Measurements from ENCODE around the gene TMEM201. TPM values are rescaled to one million over a fixed set of nuclear protein-coding genes. Genes with fewer than 3 reads are reported as not detected.

TMEM201 gene
- total RNA-seq, 2 donors from 2014 or later, result 24.1 TPM

DNA sequence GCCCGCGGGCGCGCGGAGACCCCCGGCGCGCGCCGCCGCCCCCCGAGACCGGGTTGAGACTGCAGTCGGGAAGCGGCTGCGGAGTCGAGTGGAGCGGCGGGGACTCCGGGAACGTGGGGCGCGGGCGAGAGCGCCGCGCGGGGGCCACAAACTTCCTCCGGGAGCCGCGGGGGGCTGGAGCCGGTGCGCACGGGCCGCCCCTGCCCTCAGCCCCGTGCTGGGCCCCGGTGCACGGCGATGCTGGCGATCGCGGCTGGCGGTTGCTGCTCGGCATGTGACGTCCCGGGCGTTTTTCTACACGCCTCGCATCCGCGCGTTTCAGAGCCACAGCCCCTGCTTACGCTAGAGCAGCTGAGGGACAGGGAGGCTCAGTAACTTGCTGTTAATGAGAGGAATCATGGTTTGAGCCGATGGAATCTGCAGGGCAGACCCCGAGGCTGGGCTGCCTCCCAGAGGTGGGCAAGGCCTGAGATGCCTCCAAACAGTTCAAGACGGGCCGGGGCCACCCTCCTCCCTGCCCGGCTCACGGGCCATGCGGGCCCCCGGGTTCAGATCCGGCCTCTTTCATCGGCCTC lies 520 bp downstream of the TMEM201 start:
- Histone ChIP-seq H3K27ac (ENCODE audit: low read depth, low read length) (no peak overlapping the region), H3K4me1 (ENCODE audit: control insufficient read depth, insufficient read depth, low read length) (peaks cover 24% of the 10 kb centered on the region), H3K9ac (ENCODE audit: extremely low read depth, low read length, poor library complexity, severe bottlenecking) (peak overlapping the region; percentile 43), H3K27me3 (ENCODE audit: control insufficient read depth, insufficient read depth, low read length, poor library complexity, severe bottlenecking) (no peaks in the 10 kb centered on the region), H3K4me3 (ENCODE audit: low read length) (peak overlapping the region; percentile 85), H3K9me3 (ENCODE audit: control insufficient read depth, low read length) (no peaks in the 10 kb centered on the region), H3K36me3 (ENCODE audit: control insufficient read depth, insufficient read depth, low read length) (peaks cover 7% of the 10 kb centered on the region)
- Mint-ChIP-seq H3K9me3 (no peaks in the 10 kb centered on the region), H3K4me1 (peaks cover 38% of the 10 kb centered on the region), H3K27me3 (ENCODE audit: insufficient read depth) (no peaks in the 10 kb centered on the region), H3K27ac (no peak overlapping the region), H3K4me3 (peak overlapping the region; percentile 77), H3K36me3 (ENCODE audit: low read depth) (peaks cover 2% of the 10 kb centered on the region)
- peak; percentile 73 for DNase-seq
- 2 to 4% methylated on average over 12 to 63 of the region's 63 CpGs for WGBS, 2 experiments (ENCODE audit: insufficient coverage in 1 of 2, insufficient read length in 1 of 2)
- TF ChIP-seq, protein P1, sequence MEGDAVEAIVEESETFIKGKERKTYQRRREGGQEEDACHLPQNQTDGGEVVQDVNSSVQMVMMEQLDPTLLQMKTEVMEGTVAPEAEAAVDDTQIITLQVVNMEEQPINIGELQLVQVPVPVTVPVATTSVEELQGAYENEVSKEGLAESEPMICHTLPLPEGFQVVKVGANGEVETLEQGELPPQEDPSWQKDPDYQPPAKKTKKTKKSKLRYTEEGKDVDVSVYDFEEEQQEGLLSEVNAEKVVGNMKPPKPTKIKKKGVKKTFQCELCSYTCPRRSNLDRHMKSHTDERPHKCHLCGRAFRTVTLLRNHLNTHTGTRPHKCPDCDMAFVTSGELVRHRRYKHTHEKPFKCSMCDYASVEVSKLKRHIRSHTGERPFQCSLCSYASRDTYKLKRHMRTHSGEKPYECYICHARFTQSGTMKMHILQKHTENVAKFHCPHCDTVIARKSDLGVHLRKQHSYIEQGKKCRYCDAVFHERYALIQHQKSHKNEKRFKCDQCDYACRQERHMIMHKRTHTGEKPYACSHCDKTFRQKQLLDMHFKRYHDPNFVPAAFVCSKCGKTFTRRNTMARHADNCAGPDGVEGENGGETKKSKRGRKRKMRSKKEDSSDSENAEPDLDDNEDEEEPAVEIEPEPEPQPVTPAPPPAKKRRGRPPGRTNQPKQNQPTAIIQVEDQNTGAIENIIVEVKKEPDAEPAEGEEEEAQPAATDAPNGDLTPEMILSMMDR (conservative IDR thresholded peaks at IDR 0.05), result no peak

DNA sequence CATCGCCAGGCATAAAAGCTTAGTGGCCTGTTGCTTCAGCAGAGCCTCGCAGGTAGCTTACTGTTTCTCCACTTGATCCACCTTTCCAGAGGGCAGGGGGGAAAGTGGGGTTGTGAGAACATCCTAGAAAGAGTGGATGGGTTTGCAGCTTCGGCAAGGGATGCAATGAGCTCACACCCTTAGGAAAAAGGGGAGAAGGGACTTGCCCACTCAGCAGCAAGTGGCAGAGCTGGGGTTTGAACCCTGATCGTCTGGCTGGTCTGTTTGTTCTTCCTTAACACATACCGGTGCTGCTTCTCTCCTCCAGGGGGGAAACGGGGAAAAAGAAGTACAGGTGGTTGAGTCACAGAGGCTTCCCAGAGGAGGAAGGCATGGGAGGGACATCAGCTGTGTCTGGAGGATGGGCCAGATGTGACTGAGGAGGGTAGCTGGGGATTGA lies 1.0 kb downstream of the TMEM201 start:
- Histone ChIP-seq H3K9me3 (ENCODE audit: control insufficient read depth, low read length) (no peaks in the 10 kb centered on the region), H3K27me3 (ENCODE audit: control insufficient read depth, insufficient read depth, low read length, poor library complexity, severe bottlenecking) (no peaks in the 10 kb centered on the region), H3K36me3 (ENCODE audit: control insufficient read depth, insufficient read depth, low read length) (peaks cover 4% of the 10 kb centered on the region), H3K4me1 (ENCODE audit: control insufficient read depth, insufficient read depth, low read length) (peaks cover 24% of the 10 kb centered on the region), H3K4me3 (ENCODE audit: low read length) (peak overlapping the region; percentile 85), H3K27ac (ENCODE audit: low read depth, low read length) (no peak overlapping the region), H3K9ac (ENCODE audit: extremely low read depth, low read length, poor library complexity, severe bottlenecking) (peak overlapping the region; percentile 43)
- H3K4me1 Mint-ChIP-seq, result peaks cover 38% of the 10 kb centered on the region
- WGBS, 2 experiments (ENCODE audit: insufficient coverage in 1 of 2, insufficient read length in 1 of 2), result 17 to 43% methylated on average over 2 to 6 of the region's 6 CpGs
- H3K9me3 Mint-ChIP-seq, result no peaks in the 10 kb centered on the region
- peak overlapping the region; percentile 77 for H3K4me3 Mint-ChIP-seq
- H3K27me3 Mint-ChIP-seq (ENCODE audit: insufficient read depth), result no peaks in the 10 kb centered on the region
- no peak for DNase-seq
- H3K36me3 Mint-ChIP-seq (ENCODE audit: low read depth), result no peaks in the 10 kb centered on the region
- TF ChIP-seq, protein P1 (conservative IDR thresholded peaks at IDR 0.05), result no peak
- no peak overlapping the region for H3K27ac Mint-ChIP-seq

DNA sequence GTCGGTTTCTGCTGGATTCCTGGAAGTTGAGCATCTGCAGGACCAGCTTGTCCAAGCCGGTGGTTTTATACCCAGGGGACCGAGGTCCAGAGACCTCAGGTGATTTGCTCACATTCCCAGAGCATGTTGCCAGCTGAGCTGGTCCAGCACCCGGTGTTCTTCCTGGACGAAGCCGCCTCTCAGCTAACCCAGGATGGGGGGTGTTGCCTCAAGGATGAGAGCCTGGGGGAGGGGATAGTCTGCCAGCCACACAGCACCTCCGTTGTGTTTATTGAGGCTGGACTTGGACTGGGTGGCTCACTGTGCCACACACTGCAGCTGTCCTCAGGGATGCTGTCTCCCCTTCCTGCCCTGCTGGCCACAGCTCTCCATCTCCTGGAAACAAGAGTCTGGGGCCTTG lies 1.5 kb downstream of the TMEM201 start:
- no peaks in the 10 kb centered on the region for H3K27me3 Mint-ChIP-seq (ENCODE audit: insufficient read depth)
- no peak overlapping the region for H3K27ac Mint-ChIP-seq
- no peaks in the 10 kb centered on the region for H3K27me3 ChIP-seq (ENCODE audit: control insufficient read depth, insufficient read depth, low read length, poor library complexity, severe bottlenecking)
- peak overlapping the region; percentile 77 for H3K4me3 Mint-ChIP-seq
- no peak for DNase-seq
- H3K9ac ChIP-seq (ENCODE audit: extremely low read depth, low read length, poor library complexity, severe bottlenecking), result no peak overlapping the region
- no peaks in the 10 kb centered on the region for H3K9me3 ChIP-seq (ENCODE audit: control insufficient read depth, low read length)
- H3K4me1 ChIP-seq (ENCODE audit: control insufficient read depth, insufficient read depth, low read length), result peaks cover 24% of the 10 kb centered on the region
- no peak overlapping the region for H3K27ac ChIP-seq (ENCODE audit: low read depth, low read length)
- H3K36me3 ChIP-seq (ENCODE audit: control insufficient read depth, insufficient read depth, low read length), result no peaks in the 10 kb centered on the region
- 82 to 86% methylated on average over 7 of the region's 7 CpGs for WGBS, 2 experiments (ENCODE audit: insufficient coverage in 1 of 2, insufficient read length in 1 of 2)
- no peaks in the 10 kb centered on the region for H3K9me3 Mint-ChIP-seq
- peak overlapping the region; percentile 85 for H3K4me3 ChIP-seq (ENCODE audit: low read length)
- H3K4me1 Mint-ChIP-seq, result peaks cover 38% of the 10 kb centered on the region
- H3K36me3 Mint-ChIP-seq (ENCODE audit: low read depth), result no peaks in the 10 kb centered on the region
- TF ChIP-seq, protein P1 (conservative IDR thresholded peaks at IDR 0.05), result no peak
